CD4-positive, alpha-beta memory T cell (primary cell): ENCODE measurements around the gene VSIG2. TPM values are rescaled to one million over a fixed set of nuclear protein-coding genes. Genes with fewer than 3 reads are reported as not detected.

Source experiments
- polyA plus RNA-seq, 2 donors: library from polyadenylated mRNA; unstranded; fragments of 300-500 nt; fragmentation: Illumina TruSeq; gene quantifications; one replicate each; pipeline ENCODE4 v1.2.3, GENCODE V29; 2021
- total RNA-seq, 2 experiments: library from RNA; stranded (reverse); gene quantifications; one replicate each; pipeline ENCODE4 v1.2.3, GENCODE V29; 2021

Gene VSIG2
- total and polyA plus RNA-seq, 4 experiments from 2014 or later = 0.39 to 0.87 (median 0.68) TPM

Other genes starting within 250 kb of the VSIG2 start
- not detected for gene OR8B12, start 208.6 kb downstream of the VSIG2 start, total RNA-seq
- gene OR8B12, start 208.6 kb downstream of the VSIG2 start, polyA plus RNA-seq = not detected
- not detected for gene OR8A1, start 182.3 kb downstream of the VSIG2 start, total RNA-seq
- gene OR8A1, start 182.3 kb downstream of the VSIG2 start, polyA plus RNA-seq = not detected
- not detected for gene PANX3, start 140.8 kb downstream of the VSIG2 start, total RNA-seq
- not detected for gene PANX3, start 140.8 kb downstream of the VSIG2 start, polyA plus RNA-seq
- 10 to 100 TPM; 69.3 to 75.8 TPM for gene TBRG1, start 129.4 kb downstream of the VSIG2 start, total RNA-seq
- 10 to 100 TPM; 34.6 to 42.3 TPM for gene TBRG1, start 129.4 kb downstream of the VSIG2 start, polyA plus RNA-seq
- gene SIAE, start 78.5 kb downstream of the VSIG2 start, total RNA-seq = 1 to 10 TPM; 4.2 to 4.8 TPM
- 1 to 10 TPM; 2.8 to 6.8 TPM for gene SIAE, start 78.5 kb downstream of the VSIG2 start, polyA plus RNA-seq
- gene SPA17, start 78.4 kb downstream of the VSIG2 start, total RNA-seq = under 1 TPM; 0.55 to 0.81 TPM
- gene SPA17, start 78.4 kb downstream of the VSIG2 start, polyA plus RNA-seq = under 1 TPM; 0.64 to 0.72 TPM
- under 1 TPM in 1 of 2 experiments, not detected in 1; 0.67 TPM for gene NRGN, start 12.3 kb downstream of the VSIG2 start, total RNA-seq
- gene NRGN, start 12.3 kb downstream of the VSIG2 start, polyA plus RNA-seq = not detected
- gene ESAM, start 10.0 kb upstream of the VSIG2 start, total RNA-seq = 1 to 10 TPM; 1.5 to 1.8 TPM
- gene ESAM, start 10.0 kb upstream of the VSIG2 start, polyA plus RNA-seq = 1 to 10 TPM; 1.3 to 3.2 TPM
- 10 to 100 TPM; 25.9 to 26.3 TPM for gene MSANTD2, start 48.2 kb upstream of the VSIG2 start, total RNA-seq
- gene MSANTD2, start 48.2 kb upstream of the VSIG2 start, polyA plus RNA-seq = 1 to 10 TPM; 2.4 to 5.9 TPM
- 10 to 100 TPM; 16.2 to 18.1 TPM for gene ROBO3, start 113.2 kb upstream of the VSIG2 start, total RNA-seq
- 1 to 10 TPM in 1 of 2 donors, under 1 TPM in 1; 0.70 to 2.0 TPM for gene ROBO3, start 113.2 kb upstream of the VSIG2 start, polyA plus RNA-seq
- not detected for gene ROBO4, start 145.6 kb upstream of the VSIG2 start, total RNA-seq
- gene ROBO4, start 145.6 kb upstream of the VSIG2 start, polyA plus RNA-seq = not detected
- gene HEPN1, start 167.0 kb upstream of the VSIG2 start, total RNA-seq = not detected
- gene HEPN1, start 167.0 kb upstream of the VSIG2 start, polyA plus RNA-seq = not detected
- not detected for gene HEPACAM, start 183.8 kb upstream of the VSIG2 start, total RNA-seq
- not detected for gene HEPACAM, start 183.8 kb upstream of the VSIG2 start, polyA plus RNA-seq
- 1 to 10 TPM; 2.6 to 2.7 TPM for gene CCDC15, start 201.9 kb upstream of the VSIG2 start, total RNA-seq
- gene CCDC15, start 201.9 kb upstream of the VSIG2 start, polyA plus RNA-seq = 1 to 10 TPM in 1 of 2 donors, under 1 TPM in 1; 0.48 to 1.7 TPM